Measurements from ENCODE around the gene TTC34. TPM values are rescaled to one million over a fixed set of nuclear protein-coding genes. Genes with fewer than 3 reads are reported as not detected.

The TTC34 gene
- total and polyA plus RNA-seq, 8 donors: 0.18 to 0.99 (median 0.44) TPM

GRCh38 chr1:2804628-2805351, 3.3 kb upstream of the TTC34 start:
- H3K4me3 ChIP-seq: no peak overlapping the region
- DNase-seq (peak in 2 of 6 donors; percentile 42 to 44), FAIRE-seq (no peak), ATAC-seq (no peak)
- 45 to 50% methylated on average over 19 of the region's 19 CpGs for WGBS, 2 donors
- intact Hi-C loops (cut with DNase I): no loop called here
- H3K4me1 ChIP-seq: no peaks in the 10 kb centered on the region
- H3K9me3 ChIP-seq: no peaks in the 10 kb centered on the region
- H3K27ac ChIP-seq: no peak overlapping the region
- TF ChIP-seq CTCF (IDR thresholded peaks at IDR 0.05): no peak
- H3K36me3 ChIP-seq: no peaks in the 10 kb centered on the region
- H3K27me3 ChIP-seq: no peaks in the 10 kb centered on the region

DNA sequence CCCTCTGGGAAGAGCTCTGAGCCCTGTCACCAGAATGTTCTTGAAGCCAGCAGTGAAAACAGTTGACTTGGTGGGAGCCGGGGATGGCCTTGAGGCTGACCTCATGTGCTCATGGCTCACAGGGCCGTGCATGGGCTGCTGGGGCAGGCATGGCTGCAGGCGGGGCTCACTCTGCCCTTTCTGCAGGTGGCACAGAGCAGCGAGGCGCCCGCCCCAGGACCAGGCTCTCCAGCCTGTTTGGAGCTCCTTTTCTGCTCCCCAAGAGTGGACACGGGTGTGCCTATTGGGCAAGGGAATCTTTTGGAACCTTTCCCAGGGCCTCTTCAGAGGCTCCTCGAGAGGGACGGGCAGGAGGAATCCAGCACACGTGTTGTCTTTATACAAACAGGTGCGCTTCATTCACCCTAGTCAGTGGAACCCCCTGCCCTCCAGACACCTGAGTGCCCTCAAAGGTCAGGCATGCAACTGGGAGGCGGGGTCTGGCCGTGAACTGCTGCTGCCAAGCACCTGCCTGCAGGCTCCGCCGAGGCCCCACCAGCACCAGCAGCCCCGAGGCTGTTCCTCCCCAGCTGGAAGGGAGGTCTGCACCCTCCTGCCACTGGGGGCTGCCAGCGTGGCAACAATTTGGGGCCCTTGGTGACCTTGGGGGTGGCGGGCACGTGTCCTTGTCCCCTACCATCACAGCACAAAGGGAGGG, 2.6 kb upstream of the TTC34 start:
- FAIRE-seq: no peak
- Histone ChIP-seq H3K36me3 (no peaks in the 10 kb centered on the region), H3K27ac (no peak overlapping the region), H3K4me3 (no peak overlapping the region), H3K9me3 (no peaks in the 10 kb centered on the region), H3K4me1 (no peaks in the 10 kb centered on the region), H3K27me3 (no peaks in the 10 kb centered on the region)
- no peak for ATAC-seq
- TF ChIP-seq CTCF (IDR thresholded peaks at IDR 0.05): no peak
- 43 to 47% methylated on average over 18 to 19 of the region's 19 CpGs for WGBS, 2 donors
- DNase-seq: peak in 2 of 6 donors; percentile 22 to 44
- intact Hi-C loops (cut with DNase I): no loop called here

GRCh38 chr1:2803086-2803930, 1.8 kb upstream of the TTC34 start:
- intact Hi-C loops (cut with DNase I): no loop called here
- FAIRE-seq (no peak), ATAC-seq (no peak), DNase-seq (peak in 2 of 6 donors; percentile 41 to 47)
- Histone ChIP-seq H3K27ac (no peak overlapping the region), H3K36me3 (no peaks in the 10 kb centered on the region), H3K9me3 (no peaks in the 10 kb centered on the region), H3K27me3 (no peaks in the 10 kb centered on the region), H3K4me3 (no peak overlapping the region), H3K4me1 (no peaks in the 10 kb centered on the region)
- 68 to 75% methylated on average over 37 of the region's 37 CpGs for WGBS, 2 donors
- TF ChIP-seq CTCF (IDR thresholded peaks at IDR 0.05): no peak

GRCh38 chr1:2802421-2802961, 998 bp upstream of the TTC34 start:
- no peaks in the 10 kb centered on the region for H3K27me3 ChIP-seq
- no peak for TF ChIP-seq CTCF (IDR thresholded peaks at IDR 0.05)
- intact Hi-C loops (cut with DNase I): no loop called here
- H3K9me3 ChIP-seq: no peaks in the 10 kb centered on the region
- no peak overlapping the region for H3K4me3 ChIP-seq
- no peak for FAIRE-seq
- no peak overlapping the region for H3K27ac ChIP-seq
- no peaks in the 10 kb centered on the region for H3K36me3 ChIP-seq
- 59 to 73% methylated on average over 10 of the region's 10 CpGs for WGBS, 2 donors
- no peak for ATAC-seq
- no peaks in the 10 kb centered on the region for H3K4me1 ChIP-seq
- DNase-seq: peak in 2 of 6 donors; percentile 39 to 55

Data from pancreas (tissue), 10 donors.